ENCODE measurements around the gene SERP2. TPM values are rescaled to one million over a fixed set of nuclear protein-coding genes. Genes with fewer than 3 reads are reported as not detected.

SERP2 gene
- polyA plus RNA-seq, 1 donor from 2014 or later: 15.4 TPM

DNA sequence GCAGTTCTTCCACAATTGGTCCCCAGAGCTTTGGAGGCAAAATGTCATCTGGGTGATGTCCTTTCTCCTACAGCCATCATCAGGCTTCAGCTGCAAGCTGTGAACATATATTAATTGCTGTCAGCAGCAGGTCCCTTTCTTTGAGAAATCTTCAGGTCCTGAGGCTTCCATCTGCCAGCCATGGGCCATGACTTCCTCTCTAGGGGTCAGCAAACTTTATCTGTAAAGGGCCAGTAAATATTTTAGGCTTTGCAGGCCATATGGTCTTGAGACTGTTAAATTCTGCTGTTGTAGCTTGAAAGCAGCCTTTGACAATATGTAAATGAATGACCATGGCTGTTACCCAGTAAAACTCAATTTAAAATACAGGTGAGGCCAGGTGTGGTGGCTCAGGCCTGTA lies 27.1 kb downstream of the SERP2 start:
- no peaks in the 10 kb centered on the region for H3K79me2 ChIP-seq (replicated peaks; ENCODE audit: insufficient read depth, low read length)
- TF ChIP-seq RAD21 (conservative IDR thresholded peaks at IDR 0.05) (no peak), MXI1 (conservative IDR thresholded peaks at IDR 0.05; ENCODE audit: poor library complexity, severe bottlenecking) (no peak), SMC3 (conservative IDR thresholded peaks at IDR 0.05; ENCODE audit: poor library complexity) (no peak), TAF1 (IDR thresholded peaks at IDR 0.05; ENCODE audit: low read depth) (no peak), EP300 (conservative IDR thresholded peaks at IDR 0.05; ENCODE audit: poor library complexity, severe bottlenecking) (no peak), POLR2AphosphoS5 (IDR thresholded peaks at IDR 0.05) (no peak), EZH2 (IDR thresholded peaks at IDR 0.05; ENCODE audit: borderline replicate concordance, insufficient read depth, low read length, poor library complexity, severe bottlenecking) (no peak)
- TF ChIP-seq, protein P1, sequence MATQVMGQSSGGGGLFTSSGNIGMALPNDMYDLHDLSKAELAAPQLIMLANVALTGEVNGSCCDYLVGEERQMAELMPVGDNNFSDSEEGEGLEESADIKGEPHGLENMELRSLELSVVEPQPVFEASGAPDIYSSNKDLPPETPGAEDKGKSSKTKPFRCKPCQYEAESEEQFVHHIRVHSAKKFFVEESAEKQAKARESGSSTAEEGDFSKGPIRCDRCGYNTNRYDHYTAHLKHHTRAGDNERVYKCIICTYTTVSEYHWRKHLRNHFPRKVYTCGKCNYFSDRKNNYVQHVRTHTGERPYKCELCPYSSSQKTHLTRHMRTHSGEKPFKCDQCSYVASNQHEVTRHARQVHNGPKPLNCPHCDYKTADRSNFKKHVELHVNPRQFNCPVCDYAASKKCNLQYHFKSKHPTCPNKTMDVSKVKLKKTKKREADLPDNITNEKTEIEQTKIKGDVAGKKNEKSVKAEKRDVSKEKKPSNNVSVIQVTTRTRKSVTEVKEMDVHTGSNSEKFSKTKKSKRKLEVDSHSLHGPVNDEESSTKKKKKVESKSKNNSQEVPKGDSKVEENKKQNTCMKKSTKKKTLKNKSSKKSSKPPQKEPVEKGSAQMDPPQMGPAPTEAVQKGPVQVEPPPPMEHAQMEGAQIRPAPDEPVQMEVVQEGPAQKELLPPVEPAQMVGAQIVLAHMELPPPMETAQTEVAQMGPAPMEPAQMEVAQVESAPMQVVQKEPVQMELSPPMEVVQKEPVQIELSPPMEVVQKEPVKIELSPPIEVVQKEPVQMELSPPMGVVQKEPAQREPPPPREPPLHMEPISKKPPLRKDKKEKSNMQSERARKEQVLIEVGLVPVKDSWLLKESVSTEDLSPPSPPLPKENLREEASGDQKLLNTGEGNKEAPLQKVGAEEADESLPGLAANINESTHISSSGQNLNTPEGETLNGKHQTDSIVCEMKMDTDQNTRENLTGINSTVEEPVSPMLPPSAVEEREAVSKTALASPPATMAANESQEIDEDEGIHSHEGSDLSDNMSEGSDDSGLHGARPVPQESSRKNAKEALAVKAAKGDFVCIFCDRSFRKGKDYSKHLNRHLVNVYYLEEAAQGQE (IDR thresholded peaks at IDR 0.05; ENCODE audit: borderline replicate concordance): no peak
- TF ChIP-seq, protein P2, sequence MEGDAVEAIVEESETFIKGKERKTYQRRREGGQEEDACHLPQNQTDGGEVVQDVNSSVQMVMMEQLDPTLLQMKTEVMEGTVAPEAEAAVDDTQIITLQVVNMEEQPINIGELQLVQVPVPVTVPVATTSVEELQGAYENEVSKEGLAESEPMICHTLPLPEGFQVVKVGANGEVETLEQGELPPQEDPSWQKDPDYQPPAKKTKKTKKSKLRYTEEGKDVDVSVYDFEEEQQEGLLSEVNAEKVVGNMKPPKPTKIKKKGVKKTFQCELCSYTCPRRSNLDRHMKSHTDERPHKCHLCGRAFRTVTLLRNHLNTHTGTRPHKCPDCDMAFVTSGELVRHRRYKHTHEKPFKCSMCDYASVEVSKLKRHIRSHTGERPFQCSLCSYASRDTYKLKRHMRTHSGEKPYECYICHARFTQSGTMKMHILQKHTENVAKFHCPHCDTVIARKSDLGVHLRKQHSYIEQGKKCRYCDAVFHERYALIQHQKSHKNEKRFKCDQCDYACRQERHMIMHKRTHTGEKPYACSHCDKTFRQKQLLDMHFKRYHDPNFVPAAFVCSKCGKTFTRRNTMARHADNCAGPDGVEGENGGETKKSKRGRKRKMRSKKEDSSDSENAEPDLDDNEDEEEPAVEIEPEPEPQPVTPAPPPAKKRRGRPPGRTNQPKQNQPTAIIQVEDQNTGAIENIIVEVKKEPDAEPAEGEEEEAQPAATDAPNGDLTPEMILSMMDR (IDR thresholded peaks at IDR 0.05; ENCODE audit: poor library complexity, severe bottlenecking): no peak
- no peak overlapping the region for H3K4me2 ChIP-seq (ENCODE audit: low read length)
- no peak overlapping the region for H3K4me3 ChIP-seq (ENCODE audit: low read length)
- H3K9me3 ChIP-seq (ENCODE audit: low read length): no peaks in the 10 kb centered on the region
- H3K9ac ChIP-seq (ENCODE audit: low read length): no peak overlapping the region
- H3K27me3 ChIP-seq (ENCODE audit: insufficient read depth, low read depth, low read length): no peaks in the 10 kb centered on the region
- no peaks in the 10 kb centered on the region for H3K36me3 ChIP-seq (ENCODE audit: insufficient read depth, low read length)
- H2AFZ ChIP-seq (ENCODE audit: low read depth, low read length): no peak overlapping the region
- no peaks in the 10 kb centered on the region for H3F3A ChIP-seq (ENCODE audit: insufficient read depth, low read length, poor library complexity, severe bottlenecking)
- no peak overlapping the region for H3K27ac ChIP-seq (ENCODE audit: low read length)
- no peaks in the 10 kb centered on the region for H4K20me1 ChIP-seq (ENCODE audit: insufficient read depth)
- H3K9me2 ChIP-seq (ENCODE audit: insufficient read depth, low read length): no peaks in the 10 kb centered on the region

DNA sequence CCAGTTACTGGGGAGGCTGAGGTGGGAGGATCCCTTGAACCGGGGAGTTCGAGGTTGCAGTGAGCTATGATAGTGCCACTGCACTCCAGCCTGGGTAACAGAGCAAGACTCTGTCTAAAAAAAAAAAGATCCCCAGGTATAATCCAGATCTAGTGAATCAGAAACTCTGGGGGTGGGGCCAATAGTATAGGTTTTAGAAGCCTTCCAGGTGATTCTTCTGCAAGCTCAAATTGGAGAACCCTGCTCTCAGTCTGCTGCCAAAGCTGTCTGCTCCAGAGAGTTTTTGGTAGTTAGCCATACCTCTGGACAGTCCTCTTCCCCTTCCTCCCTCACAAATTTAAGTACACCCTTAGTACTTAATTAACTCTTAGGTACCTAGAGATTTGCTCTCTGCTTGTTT lies 28.0 kb downstream of the SERP2 start:
- TF ChIP-seq TAF1 (IDR thresholded peaks at IDR 0.05; ENCODE audit: low read depth) (no peak), POLR2AphosphoS5 (IDR thresholded peaks at IDR 0.05) (no peak), EP300 (conservative IDR thresholded peaks at IDR 0.05; ENCODE audit: poor library complexity, severe bottlenecking) (no peak), MXI1 (conservative IDR thresholded peaks at IDR 0.05; ENCODE audit: poor library complexity, severe bottlenecking) (no peak), RAD21 (conservative IDR thresholded peaks at IDR 0.05) (no peak), EZH2 (IDR thresholded peaks at IDR 0.05; ENCODE audit: borderline replicate concordance, insufficient read depth, low read length, poor library complexity, severe bottlenecking) (no peak), SMC3 (conservative IDR thresholded peaks at IDR 0.05; ENCODE audit: poor library complexity) (no peak)
- TF ChIP-seq, protein P2 (IDR thresholded peaks at IDR 0.05; ENCODE audit: poor library complexity, severe bottlenecking): no peak
- TF ChIP-seq, protein P1 (IDR thresholded peaks at IDR 0.05; ENCODE audit: borderline replicate concordance): no peak
- Histone ChIP-seq H3K4me3 (ENCODE audit: low read length) (no peak overlapping the region), H2AFZ (ENCODE audit: low read depth, low read length) (no peak overlapping the region), H3K4me2 (ENCODE audit: low read length) (no peak overlapping the region), H3K27ac (ENCODE audit: low read length) (no peak overlapping the region), H3K79me2 (replicated peaks; ENCODE audit: insufficient read depth, low read length) (no peaks in the 10 kb centered on the region), H4K20me1 (ENCODE audit: insufficient read depth) (no peaks in the 10 kb centered on the region), H3K9me2 (ENCODE audit: insufficient read depth, low read length) (no peaks in the 10 kb centered on the region), H3K27me3 (ENCODE audit: insufficient read depth, low read depth, low read length) (no peaks in the 10 kb centered on the region), H3K36me3 (ENCODE audit: insufficient read depth, low read length) (no peaks in the 10 kb centered on the region), H3F3A (ENCODE audit: insufficient read depth, low read length, poor library complexity, severe bottlenecking) (no peaks in the 10 kb centered on the region), H3K9ac (ENCODE audit: low read length) (no peak overlapping the region), H3K9me3 (ENCODE audit: low read length) (no peaks in the 10 kb centered on the region)

All from neural cell (in vitro differentiated cells).